H1 (cell line): ENCODE data around the gene LDLR. TPM values are rescaled to one million over a fixed set of nuclear protein-coding genes. Genes with fewer than 3 reads are reported as not detected.

ENCODE experiments used
- BACH1 ChIP-seq: IDR thresholded peaks from 2 replicates; pipeline ENCODE4 v1.6.1; 2012; ENCODE audit warnings: low read length, improper control_type of control experiment
- BCL11A ChIP-seq, 2 experiments: IDR thresholded peaks; one replicate each; pipeline ENCODE4 v1.6.1; 2011; ENCODE audit warnings: low read depth in 2 of 2, low read length in 2 of 2, mild to moderate bottlenecking in 2 of 2
- CBX5 ChIP-seq: fragments of 300-800, 300-1000 bp; sonication (generic); IDR thresholded peaks from 2 replicates; pipeline ENCODE4 v1.7.1; 2016; ENCODE audit warnings: antibody characterized with exemption, low read length, low read depth
- CHD1 ChIP-seq: IDR thresholded peaks from 2 replicates; pipeline ENCODE4 v1.6.1; 2012; ENCODE audit warnings: low read depth, low read length, improper control_type of control experiment
- CTBP2 ChIP-seq: IDR thresholded peaks from 2 replicates; pipeline ENCODE4 v1.7.0; 2011; ENCODE audit warnings: borderline replicate concordance, mild to moderate bottlenecking, moderate library complexity, mixed read lengths, low read length; ENCODE audit not compliant: insufficient read depth, insufficient read length
- GABPA ChIP-seq: IDR thresholded peaks from 2 replicates; pipeline ENCODE4 v1.6.1; 2011; ENCODE audit warnings: mild to moderate bottlenecking, low read length, moderate library complexity, borderline replicate concordance; ENCODE audit not compliant: insufficient read depth
- HDAC2 ChIP-seq, 2 experiments: fragments of 300-600 bp in 1 of 2; sonication (generic) in 1 of 2; IDR thresholded peaks; 2 replicates each; pipeline ENCODE4 v1.6.1; 2011 to 2012; ENCODE audit warnings: low read depth in 2 of 2, low read length in 2 of 2, mild to moderate bottlenecking in 2 of 2, moderate library complexity in 2 of 2, borderline replicate concordance in 1 of 2, inconsistent platforms in 1 of 2
- HDAC6 ChIP-seq: IDR thresholded peaks from one replicate; pipeline ENCODE4 v1.7.1; 2012; ENCODE audit warnings: low read depth, mild to moderate bottlenecking, inconsistent platforms, low read length, moderate library complexity
- PHF8 ChIP-seq: fragments of 200-600 bp; sonication (generic); conservative IDR thresholded peaks from 2 replicates; pipeline ENCODE4 v1.7.1; 2012; ENCODE audit warnings: low read depth, mild to moderate bottlenecking, inconsistent platforms, low read length, moderate library complexity
- POLR2A ChIP-seq, 2 experiments: IDR thresholded peaks; 1 replicate in 1 of 2; 2 replicates in 1 of 2; pipeline ENCODE4 v1.6.1; 2011; ENCODE audit warnings: low read depth in 2 of 2, low read length in 2 of 2, mild to moderate bottlenecking in 2 of 2; ENCODE audit errors: control extremely low read depth in 1 of 2
- POU5F1 ChIP-seq: IDR thresholded peaks from 2 replicates; pipeline ENCODE4 v1.6.1; 2011; ENCODE audit warnings: low read depth, mild to moderate bottlenecking, low read length, moderate library complexity
- RAD21 ChIP-seq, 2 experiments: IDR thresholded peaks in 1 of 2; conservative IDR thresholded peaks in 1 of 2; 2 replicates each; pipeline ENCODE4 v1.6.1; 2011; ENCODE audit warnings: low read depth in 2 of 2, low read length in 2 of 2, improper control_type of control experiment in 1 of 2, inconsistent platforms in 1 of 2, mild to moderate bottlenecking in 1 of 2, moderate library complexity in 1 of 2
- SIN3A ChIP-seq, 2 experiments: IDR thresholded peaks in 1 of 2; conservative IDR thresholded peaks in 1 of 2; 2 replicates each; pipeline ENCODE4 v1.6.1; 2011 to 2012; ENCODE audit warnings: low read length in 2 of 2, improper control_type of control experiment in 1 of 2, low read depth in 1 of 2, mild to moderate bottlenecking in 1 of 2
- SIRT6 ChIP-seq: IDR thresholded peaks from one replicate; pipeline ENCODE4 v1.7.1; 2012; ENCODE audit warnings: low read length, inconsistent platforms
- SIX5 ChIP-seq: IDR thresholded peaks from 2 replicates; pipeline ENCODE4 v1.6.1; 2011; ENCODE audit warnings: mild to moderate bottlenecking, low read depth, low read length
- TAF1 ChIP-seq: IDR thresholded peaks from 2 replicates; pipeline ENCODE4 v1.6.1; 2011; ENCODE audit warnings: mild to moderate bottlenecking, low read depth, low read length
- YY1 ChIP-seq: IDR thresholded peaks from 2 replicates; pipeline ENCODE4 v1.6.1; 2011; ENCODE audit warnings: low read depth, mild to moderate bottlenecking, low read length
- polyA plus RNA-seq, 7 experiments: library from polyadenylated mRNA; depleted of rRNA in 3 of 7; stranded (reverse) in 5 of 7; unstranded in 2 of 7; fragments of >200 nt in 5 of 7; fragments of 200-250 nt in 2 of 7; gene quantifications; 1 replicate in 5 of 7; 2 replicates in 1 of 7; 4 replicates in 1 of 7; pipeline versions ENCODE4 v1.2.1 to v1.2.3, GENCODE V29; 2011 to 2013; ENCODE audit warnings: missing spikeins in 2 of 7, mixed read lengths in 2 of 7
- total RNA-seq: library from RNA; stranded (reverse); fragmentation: NEBNext Ultra II Directional; extraction: Animal tissue kit (Norgen Biotek cat#: 25700); gene quantifications from 2 replicates; pipeline ENCODE4 v1.2.1, GENCODE V29; 2021
- TF ChIP-seq, protein P1 (sequence below): IDR thresholded peaks from 2 replicates; pipeline ENCODE4 v1.6.1; 2012; ENCODE audit warnings: low read length, inconsistent platforms
- TF ChIP-seq, protein P2 (sequence below): IDR thresholded peaks from 2 replicates; pipeline ENCODE4 v1.6.1; 2012; ENCODE audit warnings: inconsistent platforms

Gene LDLR
- total and polyA plus RNA-seq, 2 of the 8 experiments (the other 6 are each of a cell fraction or from before 2014, with no cell fraction given) = 70.1 to 118 TPM

DNA sequence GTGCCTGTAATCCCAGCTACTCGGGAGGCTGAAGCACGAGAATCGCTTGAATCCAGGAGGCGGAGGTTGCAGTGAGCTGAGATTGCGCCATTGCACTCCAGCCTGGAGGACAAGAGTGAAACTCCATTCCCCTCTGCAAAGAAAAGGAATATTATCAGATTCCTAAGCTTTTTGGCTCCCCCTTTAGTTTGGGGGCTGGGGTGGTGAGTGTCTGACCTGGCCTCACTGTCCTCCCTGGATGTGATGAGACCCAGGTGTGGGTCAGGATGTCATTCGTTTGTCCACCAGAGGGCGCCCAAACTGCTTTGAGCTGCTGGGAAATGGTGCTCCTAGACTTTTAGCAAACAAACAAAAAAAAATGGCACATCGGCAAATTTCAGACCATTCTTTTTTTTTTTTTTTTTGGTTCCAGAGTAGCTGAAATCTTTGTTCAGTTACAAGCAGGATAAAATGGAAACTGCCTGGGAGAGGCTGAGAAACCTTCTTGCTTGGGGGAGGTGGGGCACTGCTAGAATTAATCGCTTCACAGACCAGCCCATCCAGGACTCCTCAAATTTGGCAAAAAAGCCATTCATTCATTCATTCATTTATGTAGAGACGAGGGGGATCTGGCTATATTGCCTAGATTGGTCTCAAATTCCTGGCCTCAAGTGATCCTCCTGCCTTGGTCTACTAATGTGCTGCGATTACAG, 36.9 kb downstream of the LDLR start (continued):
- TF ChIP-seq, protein P1, sequence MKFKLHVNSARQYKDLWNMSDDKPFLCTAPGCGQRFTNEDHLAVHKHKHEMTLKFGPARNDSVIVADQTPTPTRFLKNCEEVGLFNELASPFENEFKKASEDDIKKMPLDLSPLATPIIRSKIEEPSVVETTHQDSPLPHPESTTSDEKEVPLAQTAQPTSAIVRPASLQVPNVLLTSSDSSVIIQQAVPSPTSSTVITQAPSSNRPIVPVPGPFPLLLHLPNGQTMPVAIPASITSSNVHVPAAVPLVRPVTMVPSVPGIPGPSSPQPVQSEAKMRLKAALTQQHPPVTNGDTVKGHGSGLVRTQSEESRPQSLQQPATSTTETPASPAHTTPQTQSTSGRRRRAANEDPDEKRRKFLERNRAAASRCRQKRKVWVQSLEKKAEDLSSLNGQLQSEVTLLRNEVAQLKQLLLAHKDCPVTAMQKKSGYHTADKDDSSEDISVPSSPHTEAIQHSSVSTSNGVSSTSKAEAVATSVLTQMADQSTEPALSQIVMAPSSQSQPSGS = no peak
- no peak for TF ChIP-seq BACH1
- TF ChIP-seq SIX5 = no peak
- no peak for TF ChIP-seq PHF8
- TF ChIP-seq HDAC2 (IDR thresholded peaks at IDR 0.05; ENCODE audit: borderline replicate concordance in 1 of 2, low read depth in 2 of 2, low read length in 2 of 2) = no peak
- TF ChIP-seq CTBP2 = no peak
- TF ChIP-seq, protein P2, sequence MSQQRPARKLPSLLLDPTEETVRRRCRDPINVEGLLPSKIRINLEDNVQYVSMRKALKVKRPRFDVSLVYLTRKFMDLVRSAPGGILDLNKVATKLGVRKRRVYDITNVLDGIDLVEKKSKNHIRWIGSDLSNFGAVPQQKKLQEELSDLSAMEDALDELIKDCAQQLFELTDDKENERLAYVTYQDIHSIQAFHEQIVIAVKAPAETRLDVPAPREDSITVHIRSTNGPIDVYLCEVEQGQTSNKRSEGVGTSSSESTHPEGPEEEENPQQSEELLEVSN = no peak
- no peak for TF ChIP-seq HDAC6
- no peak for TF ChIP-seq TAF1
- no peak for TF ChIP-seq SIN3A (conservative IDR thresholded peaks at IDR 0.05 in 1 of 2, IDR thresholded peaks at IDR 0.05 in 1 of 2; ENCODE audit: low read depth in 1 of 2, low read length in 2 of 2)
- no peak for TF ChIP-seq SIRT6
- TF ChIP-seq RAD21 (IDR thresholded peaks at IDR 0.05 in 1 of 2, conservative IDR thresholded peaks at IDR 0.05 in 1 of 2; ENCODE audit: low read depth in 2 of 2, low read length in 2 of 2) = peak; percentile 48 to 56
- no peak for TF ChIP-seq CBX5
- no peak for TF ChIP-seq POU5F1
- no peak for TF ChIP-seq BCL11A (IDR thresholded peaks at IDR 0.05; ENCODE audit: low read depth in 2 of 2, low read length in 2 of 2)
- 0 out of 2 replicates have a peak, but pooled peaks have one; percentile 46 for TF ChIP-seq YY1
- no peak for TF ChIP-seq POLR2A (IDR thresholded peaks at IDR 0.05; ENCODE audit: control extremely low read depth in 1 of 2, low read depth in 2 of 2, low read length in 2 of 2)
- TF ChIP-seq GABPA = no peak
- TF ChIP-seq CHD1 = no peak
